Prostate gland (tissue), 2 donors: ENCODE measurements around the gene ILRUN.

Source experiments
- CTCF ChIP-seq, 4 experiments: fragments of 200-600 bp in 2 of 4; fragments of 450-650 bp in 2 of 4; sonication (generic) in 2 of 4; IDR thresholded peaks; 1 replicate in 3 of 4; 2 replicates in 1 of 4; pipeline ENCODE4 v1.5.1; 2016 to 2019; ENCODE audit warnings: antibody characterized with exemption in 4 of 4, mild to moderate bottlenecking in 2 of 4, moderate library complexity in 2 of 4
- POLR2A ChIP-seq: fragments of 450-650 bp; IDR thresholded peaks from one replicate; pipeline ENCODE4 v1.6.1; 2016; ENCODE audit warnings: antibody characterized with exemption, mild to moderate bottlenecking
- POLR2AphosphoS5 ChIP-seq: sonication (generic); formaldehyde crosslinking; IDR thresholded peaks from one replicate; pipeline ENCODE4 v1.6.1; 2017; ENCODE audit warnings: antibody characterized with exemption

DNA sequence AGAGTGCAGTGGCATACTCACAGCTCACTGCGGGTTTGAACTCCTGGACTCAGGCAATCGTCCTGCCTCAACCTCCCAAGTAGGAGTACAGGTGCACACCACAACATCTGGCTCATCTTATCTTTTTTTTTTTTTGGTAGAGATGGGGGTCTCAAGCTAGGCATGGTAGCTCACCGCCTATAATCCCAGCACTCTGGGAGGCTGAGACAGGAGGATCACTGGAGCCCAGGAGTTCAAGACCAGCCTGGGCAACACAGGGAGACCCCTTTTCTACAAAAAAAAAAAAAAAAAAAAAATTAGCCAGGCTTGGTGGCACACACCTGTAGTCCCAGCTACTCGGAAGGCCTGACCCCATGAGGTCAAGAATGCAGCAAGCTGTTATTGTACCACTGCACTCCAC lies 31.5 kb downstream of the ILRUN start:
- TF ChIP-seq CTCF (IDR thresholded peaks at IDR 0.05) = no peak
- no peak for TF ChIP-seq POLR2A
- TF ChIP-seq POLR2AphosphoS5 = no peak
